Superior temporal gyrus (tissue), 1 donor: ENCODE results near the gene CA4.
"Not testable (repeated sequence)": the region's sequence is repeated elsewhere in the genome, so short reads cannot be mapped to it uniquely, and the experiment has no call there.

Experiments used
- DNase-seq: peaks from one replicate; pipeline ENCODE4 v3.0.0-alpha.2; 2016; ENCODE audit errors: extremely low spot score

Gene CA4

DNA sequence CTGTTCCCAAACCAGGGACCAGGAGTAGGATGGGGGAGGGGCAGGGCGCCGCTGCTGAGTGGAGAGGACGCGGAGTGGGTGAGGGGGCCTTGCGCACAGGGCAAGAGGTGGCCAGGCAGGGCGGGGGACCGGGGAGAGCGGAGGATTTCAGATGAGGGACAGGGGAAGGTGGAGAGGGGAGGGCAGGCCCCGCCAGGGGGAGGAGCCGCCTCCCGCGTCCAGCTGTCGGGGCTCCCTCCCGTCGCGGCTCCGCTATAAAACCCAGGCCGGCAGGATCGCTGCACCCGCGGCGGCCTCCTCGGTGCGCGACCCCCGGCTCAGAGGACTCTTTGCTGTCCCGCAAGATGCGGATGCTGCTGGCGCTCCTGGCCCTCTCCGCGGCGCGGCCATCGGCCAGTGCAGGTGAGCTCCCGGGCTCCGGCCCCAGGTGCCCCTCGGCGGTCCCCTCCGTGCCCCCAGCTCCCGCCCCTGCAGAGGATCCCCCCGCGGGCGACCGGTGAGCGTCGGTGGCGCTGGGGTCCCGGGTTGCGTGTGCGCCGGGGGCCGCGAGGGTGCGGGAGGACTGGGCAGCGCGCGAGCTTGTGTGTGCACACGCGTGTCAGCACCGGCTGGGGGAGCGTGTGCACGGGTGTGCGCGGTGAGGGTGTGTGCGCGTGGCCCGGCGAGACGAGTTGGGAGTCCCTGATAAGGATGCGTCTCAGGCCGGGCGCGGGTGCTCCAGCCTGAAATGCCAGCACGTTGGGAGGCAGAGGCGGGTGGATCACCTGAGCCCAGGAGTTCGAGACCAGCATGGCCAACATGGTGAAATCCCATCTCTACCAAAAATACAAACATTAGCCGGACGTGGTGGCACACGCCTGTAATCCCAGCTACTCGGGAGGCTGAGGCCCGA lies at the start of gene CA4:
CA4 (plus strand) TSS at position 283 of the 892 bp plus-strand sequence; CDS start at position 345, 62 bp downstream.
- DNase-seq = no peak

DNA sequence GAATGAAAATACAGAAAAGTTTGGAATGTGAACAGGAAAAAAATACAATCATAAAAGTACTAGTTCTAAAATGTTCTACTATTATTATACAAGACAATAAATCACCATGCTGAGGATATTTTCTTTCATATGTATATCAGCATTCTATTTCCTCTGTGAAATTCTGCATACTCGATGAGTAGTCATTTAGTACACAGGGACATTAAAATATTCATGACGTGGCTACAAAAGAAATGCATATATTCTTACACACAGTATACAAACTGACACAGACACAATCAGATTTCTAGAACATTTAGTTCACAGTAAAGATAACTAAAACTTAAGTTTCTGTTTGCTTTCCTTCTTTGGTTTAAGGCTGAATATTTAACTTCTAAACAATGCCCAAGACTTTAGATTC lies 49.2 kb upstream of the CA4 start:
- not testable (repeated sequence) for DNase-seq

DNA sequence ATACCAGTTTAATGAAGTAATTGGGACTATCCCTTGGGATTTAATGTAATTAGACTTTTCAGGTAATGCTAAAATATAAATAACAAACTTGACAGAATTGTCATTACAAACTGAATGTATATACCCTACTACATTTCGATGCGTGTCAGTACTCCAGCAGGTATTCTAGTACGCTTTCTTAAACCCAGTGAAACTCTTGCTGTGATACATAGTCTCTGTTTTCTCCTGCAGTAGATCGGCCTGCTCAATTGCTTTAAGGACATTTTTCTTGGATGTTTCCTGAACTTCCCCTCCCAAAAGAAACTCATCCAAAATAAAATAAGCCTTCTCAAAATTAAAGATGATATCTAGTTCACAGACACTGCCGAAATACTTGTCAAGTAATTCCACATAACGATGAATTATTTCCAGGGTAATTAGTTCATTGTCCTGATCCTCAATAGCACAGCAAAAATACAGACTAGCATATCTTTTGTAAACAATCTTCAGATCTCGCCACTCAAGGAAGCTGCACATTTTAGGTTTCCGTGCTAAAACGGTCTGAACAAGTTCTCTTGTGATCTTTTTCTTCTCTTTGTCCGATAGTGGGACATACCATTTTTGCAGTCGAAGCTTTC lies 47.6 kb upstream of the CA4 start:
- DNase-seq = peak; percentile 38

DNA sequence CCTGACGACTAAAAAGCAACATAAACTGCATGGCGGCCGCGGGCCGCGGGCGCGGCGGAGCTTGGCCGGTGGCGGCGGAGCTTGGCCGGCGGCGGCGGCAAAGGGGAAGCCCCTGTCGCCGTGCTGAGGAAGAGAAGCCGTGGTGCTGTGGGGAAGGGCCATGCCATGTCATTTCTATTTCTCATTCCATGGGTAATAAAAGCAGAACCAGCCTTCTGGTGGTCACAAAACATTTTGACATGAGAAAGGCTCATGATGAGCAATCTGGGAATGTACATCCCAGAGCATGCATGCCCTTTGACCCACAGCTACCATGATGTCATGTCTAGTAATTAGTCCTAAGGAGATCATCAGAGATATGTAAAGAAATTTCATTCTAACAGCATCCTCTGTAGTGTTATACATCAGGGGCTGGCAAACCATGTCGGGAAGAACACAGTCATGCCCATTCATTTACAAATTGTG lies 47.1 kb upstream of the CA4 start:
- peak; percentile 49 for DNase-seq

DNA sequence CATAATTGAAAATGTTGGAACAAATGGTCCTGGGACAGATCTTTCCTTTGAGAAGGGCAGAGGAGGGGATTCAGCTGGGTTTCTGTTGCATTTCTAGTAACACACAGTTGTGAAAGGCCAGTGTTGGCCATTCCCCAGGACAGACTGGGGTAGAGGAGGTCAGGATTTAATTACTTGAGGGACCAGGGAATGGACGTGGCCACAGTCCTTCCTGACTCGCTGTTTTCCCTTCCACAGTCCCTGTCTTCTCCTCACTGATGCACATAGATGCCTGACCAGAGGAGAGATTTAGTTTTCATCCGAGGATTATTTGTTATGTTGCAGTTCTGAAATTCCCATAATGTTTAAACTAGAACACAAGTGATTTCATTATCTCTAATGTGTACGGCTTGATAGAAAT lies 45.8 kb upstream of the CA4 start:
- DNase-seq = no peak

DNA sequence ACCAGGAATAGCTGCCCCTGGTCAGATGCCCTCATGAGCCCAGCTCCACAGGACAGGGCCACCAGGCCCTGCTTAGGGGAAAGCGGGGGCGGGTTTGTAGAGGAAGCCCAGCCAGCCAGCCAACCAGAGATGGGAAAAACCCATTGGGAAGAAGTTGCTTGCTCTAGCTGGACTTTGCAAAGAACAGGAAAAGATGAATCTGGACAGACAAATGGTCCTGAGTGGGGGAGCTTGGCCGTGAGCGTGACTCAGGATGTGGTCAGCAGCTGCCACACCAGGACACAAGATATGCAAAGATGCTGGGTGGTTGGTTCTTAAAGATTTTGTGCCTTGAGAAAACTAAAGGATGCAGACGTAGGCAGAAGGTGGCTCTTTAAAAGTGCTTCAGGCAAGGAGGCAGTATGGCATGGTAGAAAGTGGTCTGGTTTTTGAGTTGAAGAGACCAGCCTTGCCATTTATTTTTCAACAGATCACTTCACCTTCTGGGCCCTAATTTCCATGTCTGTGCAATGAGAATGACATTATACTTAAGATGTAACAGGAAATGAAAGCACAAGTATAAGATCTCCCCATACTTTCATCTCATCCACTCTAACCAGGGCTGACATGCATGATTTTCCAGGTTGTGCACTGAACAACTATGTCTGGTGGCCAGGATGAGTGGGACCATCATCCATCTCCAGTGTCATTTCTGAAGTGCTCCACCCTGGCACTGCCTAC lies 43.3 kb upstream of the CA4 start:
- DNase-seq = no peak

DNA sequence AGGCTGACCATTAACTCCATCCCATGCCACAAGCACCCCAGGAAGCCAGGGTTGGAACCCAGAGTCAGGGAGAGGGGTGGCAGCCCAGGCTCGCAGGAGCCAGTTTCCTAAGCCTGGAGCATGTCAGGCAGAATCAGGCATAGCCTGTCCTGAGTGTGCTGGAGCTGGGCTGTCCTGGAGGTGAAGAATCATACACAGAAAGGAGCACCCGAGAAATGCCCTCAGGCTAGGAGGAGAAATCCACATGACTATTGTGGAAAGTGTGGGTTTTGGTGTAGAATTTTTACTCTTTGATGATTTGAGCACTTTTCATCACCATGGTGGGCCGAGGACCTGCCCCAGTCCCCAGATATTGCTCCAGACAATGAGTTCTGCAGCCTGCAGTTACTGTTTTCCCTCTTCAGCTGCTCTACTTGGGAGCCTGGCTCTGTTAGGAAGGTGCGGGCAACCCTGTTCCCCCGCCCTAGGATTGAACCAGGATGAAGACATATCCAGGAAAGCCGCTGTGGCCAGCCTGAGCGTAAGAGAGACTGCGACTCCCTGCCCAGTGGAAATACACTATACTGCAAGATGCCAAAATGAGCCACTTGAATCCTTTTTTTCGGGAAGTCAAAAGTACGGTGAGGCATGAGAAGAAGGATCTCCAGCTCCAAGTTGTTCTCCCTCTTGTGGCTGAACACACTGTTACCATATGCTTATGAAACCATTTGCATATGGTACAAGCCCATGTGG lies 42.1 kb upstream of the CA4 start:
- no peak for DNase-seq

DNA sequence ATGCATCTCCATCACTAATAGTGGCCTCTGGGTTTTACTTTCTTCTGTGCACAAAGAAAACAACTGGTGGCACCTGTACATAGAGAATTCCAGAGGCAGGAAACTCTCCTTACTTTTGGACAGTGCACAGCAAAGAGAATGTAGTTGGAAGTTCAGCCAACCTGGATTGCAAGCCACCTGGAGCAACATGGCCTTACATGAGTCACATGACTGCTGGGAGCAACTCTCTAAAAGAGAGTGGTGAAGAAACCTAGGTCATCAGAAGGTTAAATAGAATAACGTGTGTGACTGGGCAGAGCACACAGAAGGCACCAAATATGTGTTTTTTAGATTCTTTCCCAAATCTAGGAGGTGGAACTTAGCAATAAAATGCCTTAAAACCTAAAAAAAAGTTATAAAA lies 41.5 kb upstream of the CA4 start:
- not testable (repeated sequence) for DNase-seq

DNA sequence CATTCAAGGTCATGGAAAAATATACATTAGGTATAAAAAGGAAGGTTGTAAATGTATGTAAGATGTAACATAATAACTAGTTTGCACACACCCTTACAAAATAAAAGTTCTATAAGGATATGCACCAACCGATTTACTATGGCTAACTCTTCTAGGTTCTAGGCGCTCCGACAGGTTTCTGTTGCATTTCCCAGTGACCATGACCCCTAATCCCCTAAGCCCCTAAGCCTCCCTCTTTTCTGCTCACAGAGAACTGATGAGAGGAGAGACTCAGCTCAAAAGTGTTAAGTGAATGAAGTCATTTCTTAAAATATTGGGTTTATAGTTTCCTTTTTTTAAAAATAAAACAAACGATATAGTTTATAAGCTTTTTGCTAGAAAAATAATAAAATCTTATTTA lies 41.1 kb upstream of the CA4 start:
- no peak for DNase-seq

DNA sequence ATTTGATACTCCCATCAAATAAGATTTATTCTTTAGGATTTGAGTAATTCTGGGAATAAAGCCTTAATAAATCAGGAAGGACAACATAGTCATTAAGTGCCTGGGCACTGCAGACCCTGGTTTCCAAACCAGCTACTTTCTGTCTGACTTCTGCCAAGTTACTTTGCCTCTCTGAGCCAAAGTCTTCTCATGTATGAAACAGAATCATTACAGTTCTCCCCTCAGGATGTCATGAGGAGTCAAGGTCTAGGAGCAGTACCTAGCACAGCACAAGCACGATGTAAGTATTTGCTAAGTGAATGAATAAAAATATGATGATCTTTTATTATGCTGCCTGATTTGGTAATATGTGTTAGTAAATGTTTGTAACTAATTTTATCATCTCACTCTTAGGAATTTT lies 40.6 kb upstream of the CA4 start:
- no peak for DNase-seq

DNA sequence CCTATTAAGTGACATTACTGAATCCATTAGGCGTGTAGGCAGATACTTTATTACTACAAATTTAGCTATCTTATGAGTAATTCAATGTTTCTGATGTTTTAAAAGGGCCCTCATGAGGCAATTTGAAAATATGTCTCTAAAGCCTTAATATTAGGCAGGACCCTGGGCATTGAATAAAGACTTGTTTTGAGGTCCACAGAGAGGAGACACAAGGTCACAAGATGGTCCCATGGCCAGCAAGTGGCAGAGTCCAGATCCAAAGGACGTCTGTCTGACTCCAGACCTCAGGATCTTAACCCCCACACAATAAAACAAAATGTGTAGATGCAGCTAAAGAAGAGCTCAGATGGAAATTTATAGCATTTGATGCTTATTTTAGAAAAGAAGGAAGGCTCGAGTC lies 39.2 kb upstream of the CA4 start:
- no peak for DNase-seq

DNA sequence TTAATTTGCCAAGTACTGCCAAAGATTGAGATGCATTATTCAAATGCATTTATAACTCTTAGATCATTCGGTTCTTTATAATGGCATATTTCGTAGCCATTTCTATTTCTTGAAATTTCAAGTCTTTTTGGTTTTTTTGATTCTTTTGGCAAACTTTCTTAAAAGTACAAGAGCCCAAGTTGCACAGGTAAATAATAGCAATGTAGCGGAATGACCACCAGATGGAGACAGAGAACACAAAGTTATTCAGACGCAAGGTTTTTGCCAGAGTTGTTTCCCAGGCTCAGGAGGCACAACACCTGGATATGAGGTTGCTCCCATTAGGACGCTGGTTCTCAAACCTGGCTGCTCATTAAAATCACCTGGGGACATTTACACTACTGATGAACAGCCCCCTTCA lies 38.1 kb upstream of the CA4 start:
- DNase-seq = not testable (repeated sequence)

DNA sequence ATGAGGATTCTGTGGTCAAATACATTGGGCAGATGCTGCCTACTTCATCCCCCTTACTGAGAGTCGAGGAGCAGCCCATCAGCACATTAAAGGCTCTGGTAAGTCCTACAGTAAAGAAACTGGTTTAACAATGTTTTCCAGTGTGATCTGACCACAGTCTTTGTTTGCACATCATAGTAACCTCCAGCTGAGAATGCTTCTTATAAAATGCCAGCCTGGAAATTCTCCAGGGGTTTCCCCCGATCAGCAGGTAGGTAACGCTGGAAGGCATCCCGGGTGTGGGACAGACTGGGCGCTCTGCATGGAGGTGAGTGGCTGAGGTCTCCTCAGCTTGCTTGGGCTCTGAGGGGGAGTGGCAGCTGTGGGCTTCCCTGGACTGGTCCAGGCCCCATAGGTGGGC lies 34.4 kb upstream of the CA4 start:
- not testable (repeated sequence) for DNase-seq

DNA sequence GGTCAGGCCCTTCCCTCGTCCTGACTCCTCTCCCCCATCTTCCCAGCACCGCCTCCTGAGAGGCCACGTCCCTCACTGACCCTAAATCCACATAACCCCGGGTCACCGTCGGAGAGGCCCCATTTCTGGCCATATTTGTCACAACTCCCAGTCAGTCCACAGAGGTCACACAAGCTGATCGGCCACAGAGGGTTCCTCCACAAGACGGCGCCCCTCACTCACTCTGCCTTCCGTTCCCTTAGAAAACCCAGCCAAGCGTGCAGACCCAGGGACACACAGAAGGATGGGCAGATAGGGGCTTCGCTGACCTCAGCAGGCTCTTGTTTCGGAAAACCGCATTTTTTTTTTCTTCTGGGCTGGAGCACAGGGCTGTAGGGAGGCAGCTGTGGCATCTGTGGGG lies 33.6 kb upstream of the CA4 start:
- not testable (repeated sequence) for DNase-seq

DNA sequence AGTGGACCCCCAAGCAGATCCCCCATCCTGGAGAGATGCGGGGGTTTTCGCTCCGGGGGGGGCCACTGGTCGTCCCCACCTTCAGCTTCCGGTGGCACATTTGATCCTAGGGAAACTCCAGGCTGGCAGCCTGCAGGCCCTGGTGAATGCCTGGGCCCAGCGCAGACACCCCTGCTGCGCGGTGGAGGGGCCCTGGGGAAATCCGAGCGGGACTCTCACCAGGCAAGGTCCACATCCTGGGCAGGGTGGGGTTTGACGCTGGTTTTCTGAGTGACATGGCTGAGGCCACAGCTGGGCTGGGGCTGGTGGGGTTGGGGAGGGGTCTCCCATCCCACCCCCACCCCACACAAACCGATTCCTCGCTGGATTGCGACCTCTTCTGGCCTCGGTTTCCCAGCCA lies 30.6 kb upstream of the CA4 start:
- not testable (repeated sequence) for DNase-seq

DNA sequence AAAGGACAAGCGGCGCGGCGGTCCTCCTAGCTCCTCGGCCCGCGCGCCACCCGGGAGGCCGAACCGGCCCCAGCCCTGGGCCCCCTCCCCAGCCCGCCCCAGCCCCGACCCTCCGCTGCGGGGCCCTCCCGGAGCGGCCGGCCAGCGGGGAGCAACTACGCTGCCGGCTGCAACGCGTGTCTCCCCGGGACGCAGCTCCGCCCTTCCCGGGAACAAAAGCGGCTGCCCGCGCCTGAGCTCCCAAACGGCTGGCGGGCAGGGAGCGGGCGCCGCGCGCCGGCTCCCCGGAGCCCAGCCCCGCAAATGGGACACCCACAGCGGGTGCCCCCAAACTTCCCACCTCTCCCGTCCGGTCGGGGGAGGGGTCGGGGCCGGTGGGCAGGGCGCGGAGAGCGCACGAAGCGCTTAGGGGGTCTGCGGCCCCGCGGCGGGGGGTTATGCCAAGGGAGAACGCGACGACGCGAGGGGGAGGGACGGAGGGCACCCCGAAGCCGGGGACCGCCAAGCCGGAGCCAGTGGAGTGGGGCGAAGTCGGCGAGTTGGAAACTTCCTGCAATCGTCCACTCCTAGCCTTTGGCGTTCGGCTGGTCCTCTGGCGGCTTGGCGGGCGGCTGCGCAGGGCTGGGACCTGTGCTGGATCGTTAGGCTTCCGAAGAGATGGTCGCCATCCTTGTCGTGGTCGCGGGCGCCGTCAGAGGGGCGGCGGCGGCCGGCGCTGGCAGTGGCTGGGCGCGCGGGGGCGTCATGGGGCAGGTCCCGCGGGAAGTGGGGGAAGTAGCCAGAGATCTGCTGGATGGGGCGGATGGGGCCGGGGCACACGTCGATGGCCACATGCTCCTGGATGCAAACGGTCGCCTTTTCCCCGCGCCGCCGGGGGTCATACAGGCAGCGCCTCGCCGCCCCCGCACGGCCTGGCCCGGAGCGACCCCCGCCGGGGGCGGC lies 29.7 kb upstream of the CA4 start:
- not testable (repeated sequence) for DNase-seq

DNA sequence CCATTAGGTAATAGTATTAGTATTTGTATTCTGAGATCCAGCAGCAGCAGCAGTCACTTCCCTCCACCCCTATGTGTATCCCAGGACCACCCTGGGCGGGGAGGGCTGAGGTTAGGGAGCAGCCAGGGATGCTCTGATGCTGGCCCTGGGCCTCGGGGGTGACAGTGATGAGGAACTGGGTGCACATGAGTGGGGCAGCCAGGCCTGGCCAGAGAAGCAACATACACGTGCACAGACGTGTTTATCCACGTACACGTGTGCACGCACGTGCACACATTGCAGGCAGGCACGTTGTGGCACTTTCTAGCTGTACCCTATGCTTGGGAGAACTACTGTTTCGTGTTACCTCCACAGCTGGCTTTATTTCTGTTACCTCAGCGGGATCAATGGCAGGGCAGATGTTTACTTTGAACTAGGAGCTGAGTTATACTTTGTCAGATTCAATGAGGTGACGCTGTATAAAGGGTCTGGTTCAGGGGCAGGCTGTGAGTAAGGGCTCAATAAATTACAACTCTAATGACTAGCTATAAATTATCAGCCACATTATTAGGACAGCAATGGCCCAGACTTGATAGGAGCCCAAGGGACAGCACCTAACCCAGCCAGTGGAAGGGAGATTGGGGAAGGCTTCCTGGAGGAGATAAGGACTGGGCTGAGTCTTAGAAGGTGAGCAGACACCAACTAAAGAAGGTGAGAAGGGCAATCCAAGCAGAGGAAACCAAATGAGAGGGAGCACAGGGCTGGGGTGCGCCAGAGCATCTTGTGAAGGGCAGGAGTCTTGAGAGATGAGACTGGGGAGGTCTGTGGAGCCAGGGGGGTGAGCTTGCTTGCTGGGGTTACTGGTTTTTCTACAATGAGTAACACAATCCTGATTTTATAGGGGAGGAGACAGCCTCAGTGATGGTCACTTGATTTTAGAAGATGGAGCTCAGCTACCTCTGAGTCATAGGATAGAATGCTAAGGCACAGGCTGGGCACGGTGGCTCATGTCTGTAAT lies 22.4 kb upstream of the CA4 start:
- DNase-seq = no peak

DNA sequence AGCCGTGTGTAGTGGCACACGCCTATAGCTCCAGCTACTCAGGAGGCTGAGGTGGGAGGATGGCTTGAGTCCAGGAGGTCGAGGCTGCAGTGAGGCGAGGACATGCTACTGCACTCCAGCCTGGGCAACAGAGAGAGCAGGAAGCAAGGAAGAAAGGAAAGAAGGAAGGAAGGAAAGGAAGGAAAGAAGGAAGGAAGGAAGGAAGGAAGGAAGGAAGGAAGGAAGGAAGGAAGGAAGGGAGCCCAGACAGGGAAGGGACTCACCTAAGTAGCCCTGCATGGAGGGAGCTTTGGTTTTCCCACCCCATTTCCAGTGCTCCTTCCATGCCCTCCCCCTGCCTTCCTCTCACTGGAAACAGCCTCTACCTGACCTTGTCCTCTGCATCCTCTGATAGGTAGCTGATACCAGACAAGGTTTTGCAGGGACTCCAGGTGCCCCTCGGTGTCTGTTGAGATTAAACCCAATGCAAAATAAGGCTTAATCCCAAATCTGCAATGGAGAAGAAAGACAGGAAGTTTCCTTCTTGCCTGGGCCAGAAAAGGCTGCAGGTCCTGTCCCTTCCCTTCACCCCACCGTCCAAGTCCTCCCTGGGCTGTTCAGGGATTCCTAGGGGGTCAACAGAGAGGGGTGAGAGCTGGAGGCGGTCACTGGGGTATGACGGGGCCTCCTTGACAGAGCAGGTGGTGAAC lies 21.5 kb upstream of the CA4 start:
- DNase-seq = no peak

DNA sequence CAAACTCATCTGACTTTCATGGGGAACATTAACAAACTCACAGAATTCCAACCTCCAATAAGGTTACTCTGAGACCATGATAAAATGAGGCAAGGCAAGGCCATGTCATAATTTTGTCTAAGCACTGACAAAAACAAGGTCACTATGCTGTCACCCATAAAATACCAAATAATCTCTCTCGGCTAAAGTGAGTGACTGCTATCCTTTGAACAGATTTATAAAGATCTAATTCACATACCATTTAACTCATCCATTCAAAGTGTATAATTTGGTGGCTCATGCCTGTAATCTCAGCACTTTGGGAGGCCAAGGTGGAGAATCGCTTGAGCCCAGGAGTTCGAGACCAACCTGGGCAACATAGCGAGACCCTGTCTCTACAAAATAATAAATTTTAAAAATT lies 20.6 kb upstream of the CA4 start:
- DNase-seq = no peak
